Mesenchymal stem cell (in vitro differentiated cells and primary cell): ENCODE measurements around the gene WDR5.

Experiments used
- DNase-seq: peaks from one replicate; pipeline ENCODE4 v3.0.0-alpha.2; 2013
- H2AFZ ChIP-seq: one replicate; pipeline ENCODE4 v1.6.1; 2013; ENCODE audit warnings: low read depth, mild to moderate bottlenecking, control low read depth, inconsistent platforms, low read length, moderate library complexity
- H2AK5ac ChIP-seq: 2 replicates; pipeline ENCODE4 v1.6.1; 2013; ENCODE audit warnings: low read length, moderate library complexity, mild to moderate bottlenecking, inconsistent platforms; ENCODE audit not compliant: severe bottlenecking
- H2BK120ac ChIP-seq: one replicate; pipeline ENCODE4 v1.6.1; 2013; ENCODE audit warnings: low read depth, mild to moderate bottlenecking, inconsistent platforms, low read length, moderate library complexity
- H2BK12ac ChIP-seq, 2 experiments: one replicate each; pipeline ENCODE4 v1.6.1; 2013; ENCODE audit warnings: inconsistent platforms in 2 of 2, low read length in 2 of 2, mild to moderate bottlenecking in 2 of 2, moderate library complexity in 2 of 2, control low read depth in 1 of 2
- H2BK15ac ChIP-seq: one replicate; pipeline ENCODE4 v1.6.1; 2013; ENCODE audit warnings: mild to moderate bottlenecking, low read depth, inconsistent platforms; ENCODE audit not compliant: poor library complexity, severe bottlenecking
- H2BK5ac ChIP-seq: 2 replicates; pipeline ENCODE4 v1.6.1; 2013; ENCODE audit warnings: low read depth, mild to moderate bottlenecking, low read length, control low read depth, inconsistent platforms; ENCODE audit not compliant: poor library complexity, severe bottlenecking
- H3K14ac ChIP-seq, 2 experiments: one replicate each; pipeline ENCODE4 v1.6.1; 2013; ENCODE audit warnings: inconsistent platforms in 2 of 2, low read length in 2 of 2, control low read depth in 1 of 2, mild to moderate bottlenecking in 1 of 2, moderate library complexity in 1 of 2
- H3K18ac ChIP-seq, 2 experiments: one replicate each; pipeline ENCODE4 v1.6.1; 2013; ENCODE audit warnings: inconsistent platforms in 2 of 2, low read length in 2 of 2, control low read depth in 1 of 2, low read depth in 1 of 2, mild to moderate bottlenecking in 1 of 2
- H3K23ac ChIP-seq, 2 experiments: one replicate each; pipeline ENCODE4 v1.6.1; 2013; ENCODE audit warnings: inconsistent platforms in 2 of 2, low read length in 2 of 2, mild to moderate bottlenecking in 2 of 2, moderate library complexity in 2 of 2, control low read depth in 1 of 2
- H3K27ac ChIP-seq: 2 replicates; pipeline ENCODE4 v1.5.1; 2013; ENCODE audit warnings: mild to moderate bottlenecking, moderate library complexity, low read length, control low read depth, inconsistent platforms; ENCODE audit not compliant: poor library complexity, severe bottlenecking
- H3K27me3 ChIP-seq, 2 experiments: 2 replicates each; pipeline versions ENCODE4 v1.6.1 to v1.7.0; 2013; ENCODE audit warnings: low read length in 2 of 2, mild to moderate bottlenecking in 2 of 2, moderate library complexity in 2 of 2, control low read depth in 1 of 2, inconsistent platforms in 1 of 2; ENCODE audit not compliant: control insufficient read depth in 1 of 2, insufficient read depth in 1 of 2
- H3K36me3 ChIP-seq, 2 experiments: 2 replicates each; pipeline versions ENCODE4 v1.6.1 to v1.7.0; 2013; ENCODE audit warnings: low read length in 2 of 2, control low read depth in 1 of 2, inconsistent platforms in 1 of 2, low read depth in 1 of 2, mild to moderate bottlenecking in 1 of 2; ENCODE audit not compliant: insufficient read depth in 2 of 2, control insufficient read depth in 1 of 2
- H3K4ac ChIP-seq, 2 experiments: one replicate each; pipeline ENCODE4 v1.6.1; 2013; ENCODE audit warnings: inconsistent platforms in 2 of 2, low read length in 2 of 2, mild to moderate bottlenecking in 2 of 2, moderate library complexity in 2 of 2, control low read depth in 1 of 2, low read depth in 1 of 2
- H3K4me1 ChIP-seq: 2 replicates; pipeline ENCODE4 v1.6.1; 2013; ENCODE audit warnings: low read depth, low read length, control low read depth; ENCODE audit not compliant: control insufficient read depth, insufficient read depth
- H3K4me2 ChIP-seq: 2 replicates; pipeline ENCODE4 v1.6.1; 2013; ENCODE audit warnings: low read length, mild to moderate bottlenecking, inconsistent platforms; ENCODE audit not compliant: poor library complexity, severe bottlenecking
- H3K4me3 ChIP-seq, 2 experiments: 2 replicates each; pipeline versions ENCODE4 v1.5.1 to v1.7.0; 2013; ENCODE audit warnings: low read length in 2 of 2, mild to moderate bottlenecking in 2 of 2, control low read depth in 1 of 2, low read depth in 1 of 2; ENCODE audit not compliant: insufficient read depth in 1 of 2
- H3K79me1 ChIP-seq: replicated peaks from 2 replicates; pipeline ENCODE4 v1.6.1; 2013; ENCODE audit warnings: mild to moderate bottlenecking, control low read depth, low read length, inconsistent platforms; ENCODE audit not compliant: poor library complexity, severe bottlenecking
- H3K9ac ChIP-seq: 2 replicates; pipeline ENCODE4 v1.7.0; 2013; ENCODE audit warnings: mild to moderate bottlenecking, low read length, moderate library complexity
- H3K9me3 ChIP-seq: 2 replicates; pipeline ENCODE4 v1.7.0; 2013; ENCODE audit warnings: mild to moderate bottlenecking, low read length; ENCODE audit not compliant: control insufficient read depth
- H4K8ac ChIP-seq: one replicate; pipeline ENCODE4 v1.6.1; 2013; ENCODE audit warnings: inconsistent platforms, mild to moderate bottlenecking, low read length, moderate library complexity
- H4K91ac ChIP-seq: one replicate; pipeline ENCODE4 v1.6.1; 2013; ENCODE audit warnings: mild to moderate bottlenecking, low read length, inconsistent platforms
- whole genome bisulfite sequencing: methylation state at CpG from one replicate; pipeline ENCODE4 v1.1.7; 2013; ENCODE audit warnings: mixed read lengths; 5-methylcytosine and 5-hydroxymethylcytosine counted together

WDR5 gene

DNA sequence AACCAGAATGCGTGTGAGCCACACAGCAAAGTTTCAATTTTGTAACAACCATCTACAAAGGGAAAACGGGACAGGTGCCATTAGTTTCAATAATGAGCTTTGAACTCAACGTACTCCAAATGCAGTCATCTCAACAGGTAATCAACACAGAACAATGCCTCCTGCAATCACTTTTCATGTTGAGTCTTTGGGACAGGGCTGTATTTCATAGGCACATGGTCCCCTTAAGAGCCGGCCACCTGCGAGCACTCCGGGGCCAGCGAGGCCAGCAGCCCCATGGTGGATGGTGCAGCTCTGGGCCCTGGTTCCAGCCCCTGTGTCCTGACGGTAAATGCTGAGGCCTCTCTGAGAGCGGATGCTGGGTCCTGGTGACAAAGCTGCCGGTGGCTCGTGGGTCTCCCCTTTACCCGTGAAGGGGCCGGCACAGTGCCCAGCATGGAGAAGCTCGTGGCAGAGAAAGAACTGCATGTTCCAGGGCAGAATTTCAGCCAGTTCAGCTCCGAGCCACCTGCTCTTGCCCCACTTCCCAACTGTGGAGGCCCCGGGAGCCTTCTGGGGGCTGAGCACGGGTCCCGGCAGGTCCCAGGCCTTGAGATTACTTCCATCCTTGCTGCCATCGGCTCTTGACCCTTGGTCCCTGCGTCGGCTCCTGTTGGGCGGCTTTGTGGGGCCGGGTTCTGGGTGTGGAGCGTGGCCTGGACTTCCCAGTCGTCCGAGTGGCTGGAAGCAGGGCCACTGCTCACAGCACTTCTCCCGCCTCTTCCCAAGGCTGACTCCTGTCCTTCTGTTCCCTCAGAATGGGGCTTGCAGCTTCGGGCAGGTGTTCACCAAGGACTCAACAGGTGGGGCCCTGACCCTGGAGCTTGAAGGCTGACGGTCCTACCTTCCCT, 54.6 kb downstream of the WDR5 start:
- H2AFZ ChIP-seq = no peak overlapping the region

DNA sequence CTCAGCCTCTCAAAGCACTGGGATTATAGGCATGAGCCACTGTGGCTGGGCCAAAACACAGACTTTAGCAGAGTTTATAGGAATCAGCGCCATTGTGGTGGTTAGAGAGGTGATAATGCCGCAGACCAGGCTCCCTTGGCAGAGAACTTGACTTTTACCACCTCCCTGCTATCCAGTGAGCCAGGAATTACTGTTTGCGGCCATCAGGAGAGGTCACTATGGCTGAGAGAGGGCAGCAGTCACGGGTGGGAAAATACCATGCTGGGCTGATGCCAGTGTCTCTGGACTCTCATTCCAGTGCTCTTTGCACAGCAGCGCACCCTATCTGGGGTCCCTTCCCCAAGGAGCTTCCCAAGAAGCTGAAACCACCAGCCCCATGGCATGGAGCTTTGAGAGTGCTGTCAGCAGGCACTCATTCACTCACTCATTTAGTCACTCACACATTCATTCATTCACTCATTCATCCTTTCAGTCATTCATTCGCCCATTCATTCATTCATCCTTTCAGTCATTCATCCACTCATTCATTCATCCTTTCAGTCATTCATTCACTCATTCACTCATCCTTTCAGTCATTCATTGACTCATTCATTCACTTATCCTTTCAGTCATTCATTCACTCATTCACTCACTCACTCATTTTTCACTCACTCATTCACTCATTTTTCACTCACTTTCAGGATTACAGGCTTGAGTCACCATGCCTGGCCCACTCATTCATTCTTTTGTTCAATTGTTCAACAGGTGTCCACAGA, 55.8 kb downstream of the WDR5 start:
- 89% methylated on average over 6 of the region's 6 CpGs for WGBS
- DNase-seq = no peak

More for the DNA sequence above, 54.6 kb downstream of the WDR5 start:
- Histone ChIP-seq H3K79me1 (no peaks in the 10 kb centered on the region), H3K4me2 (no peak overlapping the region), H3K14ac (no peak overlapping the region), H3K23ac (no peak overlapping the region), H3K18ac (peak overlapping the region in 1 of 2 experiments; percentile 30), H2AK5ac (no peak overlapping the region), H2BK5ac (no peak overlapping the region), H3K4me1 (no peaks in the 10 kb centered on the region), H4K8ac (no peak overlapping the region), H3K4me3 (no peak overlapping the region), H3K27me3 (peaks cover 27 to 51% of the 10 kb centered on the region in 2 experiments), H2BK12ac (no peak overlapping the region), H3K9ac (no peak overlapping the region), H3K4ac (no peak overlapping the region), H4K91ac (no peak overlapping the region), H2BK120ac (no peak overlapping the region), H3K27ac (no peak overlapping the region), H3K9me3 (no peaks in the 10 kb centered on the region), H3K36me3 (no peaks in the 10 kb centered on the region), H2BK15ac (peak overlapping the region; percentile 65)
- WGBS = 92% methylated on average over 26 of the region's 29 CpGs
- no peak for DNase-seq

DNA sequence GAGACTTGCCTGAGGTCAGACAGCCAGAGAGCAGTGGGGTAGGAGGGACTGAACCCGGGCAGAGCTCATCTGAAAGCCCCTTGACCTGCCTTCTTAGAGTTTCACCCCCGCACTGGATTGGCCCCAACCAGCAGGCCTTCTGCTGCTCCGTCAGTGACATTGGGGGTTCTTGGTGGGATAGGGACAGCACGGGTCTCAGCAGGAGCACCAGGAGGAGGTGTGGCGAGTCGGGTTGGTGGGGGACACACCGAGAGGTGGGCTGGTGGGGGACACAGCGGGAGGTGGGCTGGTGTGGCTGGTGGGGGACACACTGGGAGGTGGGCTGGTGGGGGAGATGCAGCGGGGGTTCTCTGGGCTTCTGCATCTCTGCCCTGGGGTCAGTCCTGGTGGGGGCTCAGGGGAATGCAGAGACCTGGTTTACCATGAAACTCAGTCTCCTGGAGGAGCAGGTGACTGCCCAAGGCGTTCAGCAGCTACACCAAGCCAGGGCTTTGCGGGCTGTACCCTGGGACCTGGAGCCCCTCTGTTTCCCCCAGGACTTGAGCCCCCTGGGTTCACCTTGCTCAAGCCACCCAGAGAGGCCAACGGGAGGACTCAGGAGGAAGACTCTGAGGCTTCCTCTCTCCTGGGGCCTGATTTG, 56.5 kb downstream of the WDR5 start:
- Histone ChIP-seq H3K18ac (peak overlapping the region in 1 of 2 experiments; percentile 58), H2AFZ (no peak overlapping the region), H3K14ac (no peak overlapping the region), H2BK12ac (peak overlapping the region in 1 of 2 experiments; percentile 38), H4K8ac (no peak overlapping the region), H2BK15ac (peak overlapping the region; percentile 12), H3K23ac (no peak overlapping the region), H3K36me3 (no peaks in the 10 kb centered on the region), H3K4ac (peak overlapping the region in 1 of 2 experiments; percentile 71), H3K9ac (no peak overlapping the region), H2AK5ac (no peak overlapping the region), H3K27ac (no peak overlapping the region), H2BK5ac (no peak overlapping the region), H3K4me2 (no peak overlapping the region), H4K91ac (no peak overlapping the region), H3K9me3 (no peaks in the 10 kb centered on the region), H2BK120ac (no peak overlapping the region), H3K79me1 (no peaks in the 10 kb centered on the region), H3K4me1 (no peaks in the 10 kb centered on the region), H3K27me3 (peaks cover 27 to 58% of the 10 kb centered on the region in 2 experiments), H3K4me3 (no peak overlapping the region)
- 89% methylated on average over 12 of the region's 12 CpGs for WGBS
- DNase-seq = no peak

More for the DNA sequence above, 55.8 kb downstream of the WDR5 start:
- Histone ChIP-seq H3K27ac (no peak overlapping the region), H3K9ac (no peak overlapping the region), H2BK15ac (no peak overlapping the region), H2BK120ac (no peak overlapping the region), H3K23ac (no peak overlapping the region), H4K91ac (no peak overlapping the region), H3K14ac (no peak overlapping the region), H3K9me3 (no peaks in the 10 kb centered on the region), H2BK5ac (no peak overlapping the region), H3K36me3 (no peaks in the 10 kb centered on the region), H2AK5ac (no peak overlapping the region), H3K4ac (no peak overlapping the region), H3K27me3 (peaks cover 27 to 50% of the 10 kb centered on the region in 2 experiments), H3K79me1 (no peaks in the 10 kb centered on the region), H2AFZ (no peak overlapping the region), H4K8ac (no peak overlapping the region), H2BK12ac (peak overlapping the region in 1 of 2 experiments; percentile 31), H3K4me2 (no peak overlapping the region), H3K4me3 (no peak overlapping the region), H3K18ac (no peak overlapping the region), H3K4me1 (no peaks in the 10 kb centered on the region)
